BJ (cell line): Measurements from ENCODE around the gene SP100. TPM values are rescaled to one million over a fixed set of nuclear protein-coding genes. Genes with fewer than 3 reads are reported as not detected.

ENCODE experiments used
- CTCF ChIA-PET: fragments of 350-600 bp; formaldehyde crosslinking; extraction: SDS; loops from one replicate; lab custom pipeline; 2021; ENCODE audit warnings: antibody characterized with exemption, inconsistent platforms; lab: Yijun Ruan, JAX
- POLR2A ChIA-PET: fragments of 300-600 bp; sonication (Branson Sonifier 250); formaldehyde crosslinking; extraction: SDS; loops from one replicate; lab custom pipeline; 2021; ENCODE audit warnings: antibody characterized with exemption; lab: Charles Lee
- DNase-seq: peaks from one replicate; pipeline ENCODE4 v3.0.0-alpha.2; 2011; ENCODE audit warnings: low read depth
- H3K27me3 ChIP-seq: 2 replicates; pipeline ENCODE4 v1.6.0; 2011; ENCODE audit warnings: low read length; ENCODE audit not compliant: control insufficient read depth, insufficient read depth
- H3K36me3 ChIP-seq: 2 replicates; pipeline ENCODE4 v1.5.1; 2011; ENCODE audit warnings: low read length; ENCODE audit not compliant: control insufficient read depth, insufficient read depth
- H3K4me3 ChIP-seq: 2 replicates; pipeline ENCODE4 v1.5.1; 2011; ENCODE audit warnings: low read depth, mild to moderate bottlenecking, control low read depth, low read length
- polyA plus RNA-seq: library from polyadenylated mRNA; depleted of rRNA; stranded (reverse); fragments of >200 nt; gene quantifications from 2 replicates; pipeline ENCODE4 v1.2.3, GENCODE V29; 2011
- TF ChIP-seq, protein P1 (sequence below): IDR thresholded peaks from 2 replicates; pipeline ENCODE4 v1.5.1; 2011; ENCODE audit warnings: low read depth, mild to moderate bottlenecking, control low read depth, inconsistent platforms, low read length, moderate library complexity; ENCODE audit not compliant: insufficient read depth

SP100 gene
- polyA plus RNA-seq, 1 experiment, result 34.8 TPM

DNA sequence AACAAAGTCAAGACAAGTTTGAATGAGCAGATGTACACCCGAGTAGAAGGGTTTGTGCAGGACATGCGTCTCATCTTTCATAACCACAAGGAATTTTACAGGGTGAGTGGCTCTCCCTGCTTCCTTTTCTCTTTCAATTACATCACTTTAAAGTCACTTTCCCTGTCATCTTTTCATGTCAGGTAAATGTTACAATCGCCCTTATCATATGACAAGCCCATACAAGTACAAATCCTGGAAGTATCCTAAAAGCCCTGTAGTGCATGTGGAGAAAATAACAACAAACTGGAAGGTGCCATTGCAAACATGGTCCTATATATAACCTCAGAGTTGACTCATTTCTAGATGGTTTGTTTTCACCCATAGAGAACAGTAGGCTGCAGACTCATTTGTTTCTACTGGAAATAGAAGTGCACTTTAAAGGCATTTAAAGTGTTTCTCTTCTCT lies 126.0 kb downstream of the SP100 start:
- no peak overlapping the region for H3K4me3 ChIP-seq
- DNase-seq, result no peak
- CTCF ChIA-PET, result no interaction called here
- H3K27me3 ChIP-seq, result no peaks in the 10 kb centered on the region
- H3K36me3 ChIP-seq, result no peaks in the 10 kb centered on the region
- TF ChIP-seq, protein P1, sequence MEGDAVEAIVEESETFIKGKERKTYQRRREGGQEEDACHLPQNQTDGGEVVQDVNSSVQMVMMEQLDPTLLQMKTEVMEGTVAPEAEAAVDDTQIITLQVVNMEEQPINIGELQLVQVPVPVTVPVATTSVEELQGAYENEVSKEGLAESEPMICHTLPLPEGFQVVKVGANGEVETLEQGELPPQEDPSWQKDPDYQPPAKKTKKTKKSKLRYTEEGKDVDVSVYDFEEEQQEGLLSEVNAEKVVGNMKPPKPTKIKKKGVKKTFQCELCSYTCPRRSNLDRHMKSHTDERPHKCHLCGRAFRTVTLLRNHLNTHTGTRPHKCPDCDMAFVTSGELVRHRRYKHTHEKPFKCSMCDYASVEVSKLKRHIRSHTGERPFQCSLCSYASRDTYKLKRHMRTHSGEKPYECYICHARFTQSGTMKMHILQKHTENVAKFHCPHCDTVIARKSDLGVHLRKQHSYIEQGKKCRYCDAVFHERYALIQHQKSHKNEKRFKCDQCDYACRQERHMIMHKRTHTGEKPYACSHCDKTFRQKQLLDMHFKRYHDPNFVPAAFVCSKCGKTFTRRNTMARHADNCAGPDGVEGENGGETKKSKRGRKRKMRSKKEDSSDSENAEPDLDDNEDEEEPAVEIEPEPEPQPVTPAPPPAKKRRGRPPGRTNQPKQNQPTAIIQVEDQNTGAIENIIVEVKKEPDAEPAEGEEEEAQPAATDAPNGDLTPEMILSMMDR, result no peak
- POLR2A ChIA-PET, result interaction anchor here (0.7 kb wide), 1 partner anchor 363 kb away, joined by 3 read pairs; no protein-coding TSS in a partner anchor

DNA sequence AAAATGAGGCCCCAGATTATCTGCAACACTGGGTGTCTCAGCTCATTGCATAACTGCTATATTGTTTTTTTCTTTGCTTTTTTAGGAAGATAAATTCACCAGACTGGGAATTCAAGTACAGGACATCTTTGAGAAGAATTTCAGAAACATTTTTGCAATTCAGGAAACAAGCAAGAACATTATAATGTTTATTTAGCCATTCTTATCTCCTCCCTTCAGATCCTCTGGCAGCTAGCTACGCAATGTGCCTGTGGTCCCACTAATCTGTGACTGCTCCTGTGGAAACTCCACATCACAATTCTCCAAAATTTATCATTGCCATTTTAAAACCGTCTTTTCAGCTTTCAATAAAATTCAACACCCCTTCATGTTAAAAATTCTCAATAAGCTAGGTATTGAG lies 126.8 kb downstream of the SP100 start:
- TF ChIP-seq, protein P1, result no peak
- ChIA-PET POLR2A (interaction anchor here (0.7 kb wide), 1 partner anchor 364 kb away, joined by 3 read pairs; no protein-coding TSS in a partner anchor), CTCF (no interaction called here)
- DNase-seq, result no peak
- H3K36me3 ChIP-seq, result no peaks in the 10 kb centered on the region
- H3K27me3 ChIP-seq, result no peaks in the 10 kb centered on the region
- no peak overlapping the region for H3K4me3 ChIP-seq

DNA sequence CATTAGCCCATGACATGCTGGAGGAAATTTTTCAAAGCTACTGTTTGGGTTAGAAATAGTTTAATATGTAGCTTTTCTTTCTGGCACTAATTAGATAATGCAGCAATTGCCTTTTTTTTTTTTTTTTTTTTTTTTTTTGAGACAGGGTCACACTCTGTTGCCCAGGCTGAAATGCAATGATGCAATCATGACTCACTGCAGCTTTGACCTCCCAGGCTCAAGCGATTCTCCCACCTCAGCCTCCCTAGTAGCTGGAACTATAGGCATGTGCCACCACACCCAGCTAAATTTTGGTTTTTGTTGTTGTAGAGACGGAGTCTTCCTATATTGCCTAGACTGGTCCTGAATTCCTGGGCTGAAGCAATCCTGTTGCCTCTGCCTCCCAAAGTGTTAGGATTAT lies 136.2 kb downstream of the SP100 start:
- DNase-seq, result no peak
- TF ChIP-seq, protein P1, result no peak
- ChIA-PET POLR2A (no interaction called here), CTCF (interaction anchor here (0.6 kb wide), 1 partner anchor 480 kb away, joined by 4 read pairs; no protein-coding TSS in a partner anchor)
- H3K4me3 ChIP-seq, result no peak overlapping the region
- H3K27me3 ChIP-seq, result peaks cover 1% of the 10 kb centered on the region; the same call in 1 of the 2 replicates
- no peaks in the 10 kb centered on the region for H3K36me3 ChIP-seq

DNA sequence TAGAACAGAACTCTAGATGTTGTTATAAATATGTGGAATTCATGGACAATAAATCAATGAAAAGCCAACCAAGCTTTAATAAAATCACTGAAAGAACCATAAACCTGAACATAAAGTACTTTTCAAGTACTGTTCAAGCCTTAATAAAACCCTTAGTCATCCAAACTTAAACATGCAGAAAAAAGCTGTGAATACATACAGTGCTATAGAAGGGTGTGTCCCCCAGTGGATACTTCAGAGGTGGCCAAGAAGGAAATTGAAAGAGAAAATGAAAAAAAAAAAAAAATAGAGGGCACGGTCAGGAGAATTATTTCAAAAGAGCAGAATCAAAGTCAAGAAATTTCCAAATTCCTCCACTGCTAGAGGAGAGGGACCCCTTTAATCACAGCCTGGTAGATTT lies 141.1 kb downstream of the SP100 start:
- Histone ChIP-seq H3K27me3 (no peaks in the 10 kb centered on the region), H3K36me3 (no peaks in the 10 kb centered on the region), H3K4me3 (no peak overlapping the region)
- TF ChIP-seq, protein P1, result no peak
- POLR2A ChIA-PET, result no interaction called here
- DNase-seq, result no peak
- CTCF ChIA-PET, result interaction anchor here (1.1 kb wide), 1 partner anchor 18 kb away, joined by 4 read pairs; no protein-coding TSS in a partner anchor

DNA sequence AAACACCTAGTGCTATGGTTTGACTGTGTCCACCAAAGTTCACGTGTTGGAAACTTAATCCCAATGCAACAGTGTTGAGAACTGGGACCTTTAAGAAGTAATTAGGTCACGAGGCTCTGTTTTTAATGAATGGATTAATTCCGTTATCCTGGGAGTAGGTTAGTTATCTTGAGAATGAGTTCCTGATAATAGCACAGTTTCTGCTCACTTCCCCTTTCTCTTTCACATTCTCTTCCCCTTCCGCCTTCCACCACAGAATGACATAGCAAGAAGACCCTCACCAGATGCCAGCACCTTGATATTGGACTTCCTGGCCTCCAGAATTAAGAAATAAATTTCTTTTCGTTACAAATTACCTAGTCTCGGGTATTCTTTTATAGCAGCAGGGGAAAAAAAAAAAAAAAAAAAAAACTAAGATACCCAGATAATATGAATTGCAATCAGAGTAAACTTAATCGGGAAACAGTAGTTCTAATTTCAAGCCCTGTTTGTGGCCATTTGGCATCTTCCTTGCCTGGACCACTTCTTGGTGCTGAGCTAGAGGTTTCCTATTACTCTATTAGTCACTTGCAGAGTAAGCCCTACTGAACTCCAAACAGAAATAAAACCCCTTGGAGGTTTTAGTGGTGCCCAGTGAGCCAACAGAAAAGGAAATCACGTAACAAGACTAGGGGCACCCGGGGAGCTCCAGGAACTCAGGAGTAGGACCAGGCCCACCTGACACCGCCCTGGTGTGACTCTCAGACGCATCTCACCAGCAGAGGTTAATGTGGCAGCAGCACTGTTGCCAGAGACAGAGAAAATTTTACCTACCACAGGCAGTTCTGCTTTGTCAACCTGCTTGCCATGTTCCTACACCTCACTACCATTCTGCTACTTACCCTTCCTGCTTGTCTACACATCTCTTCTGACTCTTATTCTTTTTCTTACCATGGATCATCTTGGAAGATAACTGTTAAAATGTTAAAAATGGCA lies 149.1 kb downstream of the SP100 start:
- Histone ChIP-seq H3K27me3 (no peaks in the 10 kb centered on the region), H3K4me3 (no peak overlapping the region), H3K36me3 (no peaks in the 10 kb centered on the region)
- ChIA-PET CTCF (interaction anchor here (0.8 kb wide), 1 partner anchor 8 kb away, joined by 3 read pairs; no protein-coding TSS in a partner anchor), POLR2A (no interaction called here)
- DNase-seq, result no peak
- TF ChIP-seq, protein P1, result no peak
